Trophoblast cell (in vitro differentiated cells and primary cell): ENCODE measurements around the gene CCDC70.
A peak's percentile ranks its signal among the peaks of the same experiment; 100 is the strongest.

Experiments
- DNase-seq, 2 donors: peaks; one replicate each; pipeline ENCODE4 v3.0.0-alpha.2; 2016
- H2AFZ ChIP-seq: 2 replicates; pipeline ENCODE4 v1.6.1; 2013; ENCODE audit warnings: low read length, moderate library complexity, mild to moderate bottlenecking; ENCODE audit not compliant: insufficient read depth, poor library complexity
- H2AK5ac ChIP-seq: 2 replicates; pipeline ENCODE4 v1.6.1; 2013; ENCODE audit warnings: mild to moderate bottlenecking, low read length
- H2BK120ac ChIP-seq: 2 replicates; pipeline ENCODE4 v1.6.1; 2013; ENCODE audit warnings: low read length, mild to moderate bottlenecking, moderate library complexity; ENCODE audit not compliant: insufficient read depth, poor library complexity
- H2BK12ac ChIP-seq: 2 replicates; pipeline ENCODE4 v1.6.1; 2013; ENCODE audit warnings: mild to moderate bottlenecking, low read length, moderate library complexity
- H2BK5ac ChIP-seq: 2 replicates; pipeline ENCODE4 v1.6.1; 2013; ENCODE audit warnings: low read length, low read depth, moderate library complexity, mild to moderate bottlenecking; ENCODE audit not compliant: poor library complexity
- H3K14ac ChIP-seq: 2 replicates; pipeline ENCODE4 v1.6.1; 2013; ENCODE audit warnings: mild to moderate bottlenecking, low read length
- H3K18ac ChIP-seq: 2 replicates; pipeline ENCODE4 v1.6.1; 2013; ENCODE audit warnings: mild to moderate bottlenecking, low read length
- H3K23ac ChIP-seq: 2 replicates; pipeline ENCODE4 v1.6.1; 2013; ENCODE audit warnings: low read length
- H3K27ac ChIP-seq: 2 replicates; pipeline ENCODE4 v1.5.1; 2013; ENCODE audit warnings: low read depth, mild to moderate bottlenecking, inconsistent platforms, low read length, moderate library complexity
- H3K27me3 ChIP-seq: 2 replicates; pipeline ENCODE4 v1.6.1; 2013; ENCODE audit warnings: inconsistent platforms, mild to moderate bottlenecking, low read length, moderate library complexity; ENCODE audit not compliant: insufficient read depth
- H3K36me3 ChIP-seq, 2 experiments: 1 replicate in 1 of 2; 2 replicates in 1 of 2; pipeline ENCODE4 v1.6.1; 2013; ENCODE audit warnings: low read length in 2 of 2, mild to moderate bottlenecking in 2 of 2, moderate library complexity in 1 of 2; ENCODE audit not compliant: insufficient read depth in 2 of 2, control insufficient read depth in 1 of 2
- H3K4ac ChIP-seq: 2 replicates; pipeline ENCODE4 v1.6.1; 2013; ENCODE audit warnings: low read depth, mild to moderate bottlenecking, low read length, moderate library complexity
- H3K4me1 ChIP-seq, 2 experiments: 1 replicate in 1 of 2; 2 replicates in 1 of 2; pipeline ENCODE4 v1.6.1; 2013; ENCODE audit warnings: low read length in 2 of 2, mild to moderate bottlenecking in 2 of 2, moderate library complexity in 1 of 2; ENCODE audit not compliant: insufficient read depth in 2 of 2, control insufficient read depth in 1 of 2
- H3K4me2 ChIP-seq: 2 replicates; pipeline ENCODE4 v1.6.1; 2013; ENCODE audit warnings: inconsistent platforms, mild to moderate bottlenecking, low read length, moderate library complexity
- H3K4me3 ChIP-seq: 2 replicates; pipeline ENCODE4 v1.5.1; 2013; ENCODE audit warnings: mild to moderate bottlenecking, low read depth, low read length, inconsistent platforms
- H3K79me1 ChIP-seq: one replicate; pipeline ENCODE4 v1.6.1; 2013; ENCODE audit warnings: low read length
- H3K79me2 ChIP-seq: 2 replicates; pipeline ENCODE4 v1.6.1; 2013; ENCODE audit warnings: low read length, mild to moderate bottlenecking; ENCODE audit not compliant: control insufficient read depth, insufficient read depth, poor library complexity
- H3K9ac ChIP-seq: 2 replicates; pipeline ENCODE4 v1.6.1; 2013; ENCODE audit warnings: mild to moderate bottlenecking, low read length
- H3K9me3 ChIP-seq: 2 replicates; pipeline ENCODE4 v1.6.1; 2013; ENCODE audit warnings: low read depth, mild to moderate bottlenecking, control low read depth, inconsistent platforms, low read length; ENCODE audit not compliant: insufficient read depth
- H4K12ac ChIP-seq: 2 replicates; pipeline ENCODE4 v1.6.1; 2013; ENCODE audit warnings: low read depth, mild to moderate bottlenecking, low read length, moderate library complexity
- H4K8ac ChIP-seq: 2 replicates; pipeline ENCODE4 v1.6.1; 2013; ENCODE audit warnings: low read depth, mild to moderate bottlenecking, low read length, moderate library complexity
- H4K91ac ChIP-seq: one replicate; pipeline ENCODE4 v1.6.1; 2013; ENCODE audit warnings: low read depth, mild to moderate bottlenecking, low read length, moderate library complexity
- WGBS: extraction: QIAGEN DNeasy Blood & Tissue Kit; methylation state at CpG from one replicate; pipeline ENCODE4 v1.1.7; 2013; ENCODE audit warnings: missing lambda C conversion rate; ENCODE audit not compliant: insufficient read length, insufficient coverage; ENCODE audit errors: extremely low coverage; 5-methylcytosine and 5-hydroxymethylcytosine counted together

The CCDC70 gene

DNA sequence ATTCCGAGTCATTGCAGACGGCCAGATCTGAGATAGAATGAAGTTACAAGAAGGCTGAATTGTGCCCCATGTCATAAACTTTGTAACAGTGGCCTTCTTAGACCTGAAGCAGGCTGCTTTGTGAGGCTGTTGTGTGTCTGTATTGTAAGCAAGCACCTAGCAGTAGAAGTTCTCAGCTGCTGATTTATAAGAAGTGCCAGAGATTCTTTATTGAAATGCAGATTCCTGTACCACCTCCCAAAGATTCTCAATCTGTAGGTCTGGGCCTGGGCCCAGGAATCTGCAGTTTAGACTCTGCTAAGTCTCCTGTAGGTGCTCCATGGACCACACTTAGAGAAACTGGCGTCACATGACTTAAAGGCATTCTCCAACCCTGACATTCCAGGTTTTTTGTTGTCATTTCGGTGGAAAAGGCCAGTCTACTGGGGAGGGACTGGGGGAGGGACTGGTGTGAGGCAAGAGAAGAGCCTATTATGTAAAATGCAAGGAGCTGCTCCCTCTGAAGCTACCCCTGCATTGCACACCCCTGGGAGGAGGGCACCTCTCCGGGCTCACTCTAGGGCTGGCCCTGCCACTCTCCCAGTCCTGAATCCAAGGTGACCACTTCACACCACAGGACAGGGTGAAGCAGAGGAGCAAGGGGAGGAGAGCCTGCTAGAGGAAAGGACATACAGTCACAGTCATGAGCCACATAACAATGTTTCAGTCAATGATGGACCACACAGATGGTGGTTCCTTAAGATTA, 16.0 kb upstream of the CCDC70 start:
- DNase-seq = no peak
- Histone ChIP-seq H3K79me1 (peaks cover 2% of the 10 kb centered on the region), H4K12ac (no peak overlapping the region), H3K23ac (no peak overlapping the region), H4K8ac (peak overlapping the region; percentile 99), H2AK5ac (no peak overlapping the region), H3K4me3 (no peak overlapping the region), H3K9me3 (no peaks in the 10 kb centered on the region), H3K4ac (no peak overlapping the region), H3K4me1 (peaks cover 0 to 2% of the 10 kb centered on the region in 2 experiments), H3K27me3 (no peaks in the 10 kb centered on the region), H3K79me2 (no peaks in the 10 kb centered on the region), H4K91ac (no peak overlapping the region), H3K14ac (no peak overlapping the region), H2BK5ac (no peak overlapping the region), H3K4me2 (no peak overlapping the region), H3K36me3 (no peaks in the 10 kb centered on the region), H2AFZ (peak overlapping the region; percentile 98), H2BK120ac (no peak overlapping the region), H3K18ac (no peak overlapping the region), H3K27ac (no peak overlapping the region), H2BK12ac (no peak overlapping the region), H3K9ac (no peak overlapping the region)
- WGBS = no CpG with 5 or more reads among the region's 5 CpGs

DNA sequence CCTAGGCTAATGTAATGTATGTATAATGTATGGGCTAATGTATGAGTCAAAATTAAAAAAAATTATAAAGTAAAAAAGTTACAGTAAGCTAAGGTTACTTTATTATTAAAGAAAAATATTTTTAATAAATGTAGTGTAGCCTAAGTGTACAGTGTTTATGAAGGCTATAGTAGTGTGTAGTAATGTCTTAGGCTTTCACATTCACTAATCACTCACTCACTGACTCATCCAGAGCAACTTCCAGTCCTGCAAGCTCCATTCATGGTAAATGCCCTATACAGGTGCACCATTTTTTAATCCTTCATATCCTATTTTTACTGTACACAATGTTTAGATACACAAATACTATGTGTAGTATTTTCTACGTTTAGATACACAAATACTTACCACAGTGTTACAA, 15.0 kb upstream of the CCDC70 start:
- no peak overlapping the region for H3K14ac ChIP-seq
- WGBS = no CpG with 5 or more reads among the region's 1 CpG
- H3K4ac ChIP-seq = no peak overlapping the region
- no peak overlapping the region for H2BK12ac ChIP-seq
- no peak overlapping the region for H2BK5ac ChIP-seq
- no peak overlapping the region for H4K12ac ChIP-seq
- no peak overlapping the region for H3K18ac ChIP-seq
- no peak overlapping the region for H3K9ac ChIP-seq
- no peaks in the 10 kb centered on the region for H3K27me3 ChIP-seq
- H3K23ac ChIP-seq = no peak overlapping the region
- H3K27ac ChIP-seq = no peak overlapping the region
- H3K4me3 ChIP-seq = no peak overlapping the region
- no peak overlapping the region for H4K8ac ChIP-seq
- no peak overlapping the region for H2BK120ac ChIP-seq
- H4K91ac ChIP-seq = no peak overlapping the region
- H3K4me2 ChIP-seq = no peak overlapping the region
- DNase-seq = no peak
- no peaks in the 10 kb centered on the region for H3K36me3 ChIP-seq
- peaks cover 2% of the 10 kb centered on the region for H3K79me1 ChIP-seq
- H2AK5ac ChIP-seq = no peak overlapping the region
- H3K9me3 ChIP-seq = no peaks in the 10 kb centered on the region
- no peaks in the 10 kb centered on the region for H3K79me2 ChIP-seq
- H3K4me1 ChIP-seq = peaks cover 0 to 2% of the 10 kb centered on the region in 2 experiments
- H2AFZ ChIP-seq = no peak overlapping the region

DNA sequence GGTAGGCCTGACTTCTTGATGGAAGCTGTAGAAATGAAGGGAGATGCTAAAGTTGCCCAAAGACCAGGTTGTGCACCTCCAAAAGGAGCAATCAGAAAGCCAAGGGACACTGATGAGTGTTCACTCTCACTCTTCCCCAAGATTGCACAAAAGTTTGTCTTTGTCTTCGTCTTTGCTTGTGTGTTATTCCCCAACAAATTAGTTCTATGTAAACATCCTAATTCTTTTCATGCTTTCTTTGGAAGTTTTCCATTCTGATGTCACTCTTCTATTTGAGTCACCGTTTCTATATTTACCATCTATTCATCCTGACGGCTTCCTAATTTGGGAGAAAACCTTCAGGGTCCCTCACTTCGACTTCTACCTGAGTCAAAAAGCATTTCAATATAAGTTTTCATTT, 13.1 kb upstream of the CCDC70 start:
- Histone ChIP-seq H3K4me3 (no peak overlapping the region), H4K91ac (no peak overlapping the region), H2BK5ac (no peak overlapping the region), H2BK120ac (no peak overlapping the region), H2AK5ac (no peak overlapping the region), H3K4me1 (peaks cover 0 to 2% of the 10 kb centered on the region in 2 experiments), H2AFZ (no peak overlapping the region), H3K4ac (no peak overlapping the region), H3K9me3 (no peaks in the 10 kb centered on the region), H3K9ac (no peak overlapping the region), H4K12ac (no peak overlapping the region), H3K79me2 (no peaks in the 10 kb centered on the region), H3K36me3 (no peaks in the 10 kb centered on the region), H3K27me3 (no peaks in the 10 kb centered on the region), H3K4me2 (no peak overlapping the region), H3K27ac (no peak overlapping the region), H4K8ac (no peak overlapping the region), H2BK12ac (no peak overlapping the region), H3K23ac (no peak overlapping the region), H3K79me1 (peaks cover 2% of the 10 kb centered on the region), H3K18ac (no peak overlapping the region), H3K14ac (no peak overlapping the region)
- DNase-seq = peak in 1 of 2 donors; percentile 54
- WGBS = no CpG with 5 or more reads among the region's 4 CpGs

DNA sequence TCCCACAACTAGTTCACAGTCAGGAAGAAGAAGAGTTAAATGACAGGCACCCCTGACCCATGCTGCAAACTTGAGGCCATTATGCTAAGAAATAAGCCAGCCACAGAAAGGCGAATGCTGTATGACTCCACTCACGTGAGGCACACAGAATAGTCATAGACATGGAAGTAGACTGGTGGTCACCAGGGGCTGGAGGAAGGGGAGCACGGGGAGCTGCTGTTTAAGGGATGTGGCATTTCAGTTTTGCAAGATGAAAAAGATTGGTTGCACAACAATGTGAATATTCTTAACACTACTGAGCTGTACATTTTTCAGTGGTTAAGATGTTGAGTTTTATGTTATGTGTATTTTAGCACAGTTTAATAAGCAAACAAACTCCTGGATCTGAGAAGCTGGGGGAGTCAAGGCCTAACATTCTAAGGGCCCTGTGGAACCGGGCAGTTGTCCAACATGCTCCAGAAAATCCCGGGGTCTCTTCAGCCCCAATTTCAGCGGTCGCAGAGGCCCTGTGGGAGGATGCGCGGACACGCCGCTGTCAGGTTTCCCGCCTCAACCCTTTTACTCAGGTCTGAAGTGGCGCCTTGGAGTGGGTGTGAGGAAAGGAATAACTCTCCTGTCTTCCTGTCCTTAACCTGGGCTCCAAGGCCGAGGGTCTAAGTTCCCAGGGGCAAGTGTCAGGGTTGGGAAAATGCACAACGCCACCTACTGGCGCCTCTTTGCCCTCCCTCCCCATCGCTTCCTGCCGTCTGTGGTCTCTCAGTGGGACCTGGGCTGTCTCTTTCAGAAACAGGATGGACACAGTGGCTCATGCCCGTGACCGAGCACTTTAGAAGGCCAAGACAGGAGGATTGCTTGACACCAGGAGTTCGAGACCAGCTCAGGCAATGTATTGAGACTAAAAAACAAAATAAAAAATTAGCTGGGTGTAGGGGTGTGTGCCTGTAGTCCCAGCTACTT, 12.3 kb upstream of the CCDC70 start:
- Histone ChIP-seq H4K91ac (no peak overlapping the region), H4K8ac (peak overlapping the region; percentile 11), H3K9me3 (no peaks in the 10 kb centered on the region), H2BK5ac (no peak overlapping the region), H2BK120ac (no peak overlapping the region), H3K27me3 (no peaks in the 10 kb centered on the region), H3K36me3 (no peaks in the 10 kb centered on the region), H2AK5ac (no peak overlapping the region), H3K14ac (no peak overlapping the region), H3K9ac (no peak overlapping the region), H3K18ac (no peak overlapping the region), H3K4me3 (no peak overlapping the region), H3K79me2 (no peaks in the 10 kb centered on the region), H3K4ac (no peak overlapping the region), H3K79me1 (peaks cover 2% of the 10 kb centered on the region), H3K4me2 (no peak overlapping the region), H3K4me1 (peaks cover 0 to 2% of the 10 kb centered on the region in 2 experiments), H3K23ac (no peak overlapping the region), H2BK12ac (no peak overlapping the region), H2AFZ (no peak overlapping the region), H3K27ac (no peak overlapping the region), H4K12ac (no peak overlapping the region)
- DNase-seq = peak in 1 of 2 donors; percentile 43
- no CpG with 5 or more reads among the region's 21 CpGs for WGBS
